Neural cell (in vitro differentiated cells): ENCODE measurements around the gene KRT9. TPM values are rescaled to one million over a fixed set of nuclear protein-coding genes. Genes with fewer than 3 reads are reported as not detected.

Experiments
- H2AFZ ChIP-seq: fragments of 200-600, 300-800 bp; sonication (generic), shearing (Covaris generic); 2 replicates; pipeline ENCODE4 v1.6.0; 2014; ENCODE audit warnings: low read depth, mild to moderate bottlenecking, antibody characterized with exemption, low read length, moderate library complexity
- H3F3A ChIP-seq: fragments of 200-600 bp; shearing (Covaris generic); 2 replicates; pipeline ENCODE4 v1.6.1; 2016; ENCODE audit warnings: mild to moderate bottlenecking, moderate library complexity, mixed read lengths, antibody characterized with exemption, low read length; ENCODE audit not compliant: insufficient read depth, poor library complexity, severe bottlenecking
- H3K27ac ChIP-seq: fragments of 200-600, 300-800 bp; sonication (generic), shearing (Covaris generic); 2 replicates; pipeline ENCODE4 v1.5.1; 2014; ENCODE audit warnings: mild to moderate bottlenecking, low read length, moderate library complexity
- H3K27me3 ChIP-seq: fragments of 300-800, 200-600 bp; sonication (generic), shearing (Covaris generic); 2 replicates; pipeline ENCODE4 v1.6.0; 2014; ENCODE audit warnings: mild to moderate bottlenecking, low read depth, low read length, moderate library complexity; ENCODE audit not compliant: insufficient read depth
- H3K36me3 ChIP-seq: fragments of 300-800, 200-600 bp; sonication (generic), shearing (Covaris generic); 2 replicates; pipeline ENCODE4 v1.5.1; 2014; ENCODE audit warnings: mild to moderate bottlenecking, antibody characterized with exemption, low read length, moderate library complexity; ENCODE audit not compliant: insufficient read depth
- H3K4me2 ChIP-seq: fragments of 300-800, 200-600 bp; sonication (generic), shearing (Covaris generic); 2 replicates; pipeline ENCODE4 v1.6.0; 2014; ENCODE audit warnings: mild to moderate bottlenecking, low read length
- H3K4me3 ChIP-seq: fragments of 300-800, 200-600 bp; sonication (generic), shearing (Covaris generic); 2 replicates; pipeline ENCODE4 v1.5.1; 2014; ENCODE audit warnings: mild to moderate bottlenecking, low read length, moderate library complexity
- H3K79me2 ChIP-seq: fragments of 200-600 bp; shearing (Covaris generic); replicated peaks from 2 replicates; pipeline ENCODE4 v1.6.0; 2014; ENCODE audit warnings: mild to moderate bottlenecking, low read length, moderate library complexity; ENCODE audit not compliant: insufficient read depth
- H3K9ac ChIP-seq: fragments of 300-800, 200-600 bp; sonication (generic), shearing (Covaris generic); 2 replicates; pipeline ENCODE4 v1.6.1; 2016; ENCODE audit warnings: mild to moderate bottlenecking, low read length, mixed read lengths
- H3K9me2 ChIP-seq: fragments of 200-600 bp; shearing (Covaris generic); 2 replicates; pipeline ENCODE4 v1.6.1; 2016; ENCODE audit warnings: mild to moderate bottlenecking, low read length, mixed read lengths; ENCODE audit not compliant: insufficient read depth
- H3K9me3 ChIP-seq: fragments of 200-600, 300-800 bp; sonication (generic), shearing (Covaris generic); 2 replicates; pipeline ENCODE4 v1.6.1; 2016; ENCODE audit warnings: mild to moderate bottlenecking, mixed run types, low read length, moderate library complexity, mixed read lengths
- H4K20me1 ChIP-seq: fragments of 200-600 bp; shearing (Covaris generic); 2 replicates; pipeline ENCODE4 v1.6.1; 2016; ENCODE audit warnings: mild to moderate bottlenecking, mixed run types; ENCODE audit not compliant: insufficient read depth
- CTCF ChIP-seq: fragments of 450-650 bp; IDR thresholded peaks from 2 replicates; pipeline ENCODE4 v1.5.1; 2014; ENCODE audit warnings: antibody characterized with exemption, mild to moderate bottlenecking, moderate library complexity; ENCODE audit not compliant: poor library complexity, severe bottlenecking
- EP300 ChIP-seq: fragments of 450-650 bp; conservative IDR thresholded peaks from 2 replicates; pipeline ENCODE4 v1.6.1; 2014; ENCODE audit warnings: antibody characterized with exemption, mild to moderate bottlenecking, moderate library complexity; ENCODE audit not compliant: poor library complexity, severe bottlenecking
- EZH2 ChIP-seq: fragments of 200-600, 300-800 bp; shearing (Covaris generic), sonication (generic); IDR thresholded peaks from 2 replicates; pipeline ENCODE4 v1.6.1; 2014; ENCODE audit warnings: antibody characterized with exemption, low read length, borderline replicate concordance, mild to moderate bottlenecking; ENCODE audit not compliant: insufficient read depth, poor library complexity, severe bottlenecking
- MXI1 ChIP-seq: fragments of 450-650 bp; conservative IDR thresholded peaks from 2 replicates; pipeline ENCODE4 v1.6.1; 2014; ENCODE audit warnings: antibody characterized with exemption, mild to moderate bottlenecking; ENCODE audit not compliant: poor library complexity, severe bottlenecking
- POLR2AphosphoS5 ChIP-seq: IDR thresholded peaks from 2 replicates; pipeline ENCODE4 v1.6.1; 2012
- RAD21 ChIP-seq: fragments of 450-650 bp; conservative IDR thresholded peaks from 2 replicates; pipeline ENCODE4 v1.6.1; 2014; ENCODE audit warnings: antibody characterized with exemption, mild to moderate bottlenecking, moderate library complexity
- SMC3 ChIP-seq: fragments of 450-650 bp; conservative IDR thresholded peaks from 2 replicates; pipeline ENCODE4 v1.6.1; 2014; ENCODE audit warnings: antibody characterized with exemption, mild to moderate bottlenecking, moderate library complexity; ENCODE audit not compliant: poor library complexity
- TAF1 ChIP-seq: IDR thresholded peaks from 2 replicates; pipeline ENCODE4 v1.6.1; 2012; ENCODE audit warnings: low read depth
- polyA plus RNA-seq: library from polyadenylated mRNA; depleted of rRNA; stranded (reverse); fragments of >200 nt; gene quantifications from 2 replicates; pipeline ENCODE4 v1.2.3, GENCODE V29; 2014
- TF ChIP-seq, protein P1 (sequence below): IDR thresholded peaks from 2 replicates; pipeline ENCODE4 v1.6.1; 2012; ENCODE audit warnings: borderline replicate concordance

Gene KRT9
- polyA plus RNA-seq, 1 donor from 2014 or later: not detected

DNA sequence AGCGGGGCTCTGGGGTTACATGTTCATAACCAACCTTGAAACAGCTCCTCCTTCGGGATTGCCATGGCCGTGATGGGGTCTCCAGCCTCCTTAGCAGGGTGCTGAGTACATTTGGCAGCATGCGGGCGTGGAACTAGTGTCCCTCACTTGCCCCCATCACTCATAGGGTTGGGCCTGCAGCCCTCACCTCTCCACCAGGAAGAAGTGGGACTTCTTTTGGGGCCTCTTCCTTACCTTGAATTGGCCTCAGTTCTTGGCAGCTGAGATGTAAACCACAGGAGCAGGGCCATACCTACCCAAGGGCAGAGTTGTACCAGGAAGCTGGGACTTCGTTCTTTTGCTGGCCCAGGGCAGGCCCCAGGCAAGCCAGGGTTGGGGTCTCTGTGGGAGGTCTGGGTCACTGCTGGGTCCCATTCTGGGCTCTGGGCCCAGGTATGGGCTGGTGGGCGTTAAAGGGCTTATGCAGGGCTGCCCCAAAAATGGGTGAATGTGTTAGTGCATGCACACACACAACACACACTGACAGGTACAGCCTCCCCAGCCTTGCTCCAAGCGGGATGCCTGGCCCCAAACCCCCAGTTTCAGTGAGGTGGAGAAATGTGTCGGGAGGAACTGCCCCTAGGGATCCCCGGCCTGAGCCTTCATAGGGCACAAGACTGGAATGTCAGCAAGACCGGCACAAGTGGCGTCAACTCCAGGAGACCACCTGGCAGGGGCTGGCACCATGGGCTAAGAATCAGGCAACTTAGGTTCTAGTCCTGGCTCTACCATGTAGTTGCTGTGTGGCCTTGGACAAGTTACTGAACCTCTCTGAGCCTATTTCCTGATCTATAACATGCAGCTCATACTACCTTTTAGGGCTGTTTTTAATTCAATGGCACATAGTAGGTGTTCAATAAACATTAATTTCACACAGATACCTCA, 49.3 kb downstream of the KRT9 start:
- H3K9me3 ChIP-seq: no peaks in the 10 kb centered on the region
- no peaks in the 10 kb centered on the region for H3F3A ChIP-seq
- no peaks in the 10 kb centered on the region for H3K9me2 ChIP-seq
- no peaks in the 10 kb centered on the region for H3K36me3 ChIP-seq
- H3K4me3 ChIP-seq: no peak overlapping the region
- no peak for TF ChIP-seq TAF1
- TF ChIP-seq EP300: no peak
- TF ChIP-seq MXI1: no peak
- no peak for TF ChIP-seq POLR2AphosphoS5
- no peak for TF ChIP-seq CTCF
- no peak for TF ChIP-seq SMC3
- peaks cover 10% of the 10 kb centered on the region for H3K27me3 ChIP-seq
- H3K9ac ChIP-seq: no peak overlapping the region
- no peak overlapping the region for H3K27ac ChIP-seq
- no peaks in the 10 kb centered on the region for H4K20me1 ChIP-seq
- H2AFZ ChIP-seq: no peak overlapping the region
- H3K79me2 ChIP-seq: no peaks in the 10 kb centered on the region
- H3K4me2 ChIP-seq: no peak overlapping the region

- H3K27me3 ChIP-seq: peaks cover 2% of the 10 kb centered on the region
- H3K27ac ChIP-seq: no peak overlapping the region
- H3K4me3 ChIP-seq: no peak overlapping the region
- H3K9me3 ChIP-seq: no peaks in the 10 kb centered on the region
- H3K4me2 ChIP-seq: no peak overlapping the region
- H3K9me2 ChIP-seq: no peaks in the 10 kb centered on the region
- no peaks in the 10 kb centered on the region for H3F3A ChIP-seq
- H3K9ac ChIP-seq: no peak overlapping the region
- no peaks in the 10 kb centered on the region for H3K79me2 ChIP-seq
- no peaks in the 10 kb centered on the region for H4K20me1 ChIP-seq
- no peak for TF ChIP-seq POLR2AphosphoS5
- no peaks in the 10 kb centered on the region for H3K36me3 ChIP-seq
- no peak overlapping the region for H2AFZ ChIP-seq
Observed at GRCh38 chr17:41521574-41522261, 50.1 kb downstream of the KRT9 start.

GRCh38 chr17:41520821-41521521, 50.9 kb downstream of the KRT9 start:
- TF ChIP-seq RAD21 (no peak), MXI1 (no peak), EP300 (no peak), EZH2 (no peak), POLR2AphosphoS5 (no peak), CTCF (no peak), SMC3 (no peak), TAF1 (no peak)
- TF ChIP-seq, protein P1, sequence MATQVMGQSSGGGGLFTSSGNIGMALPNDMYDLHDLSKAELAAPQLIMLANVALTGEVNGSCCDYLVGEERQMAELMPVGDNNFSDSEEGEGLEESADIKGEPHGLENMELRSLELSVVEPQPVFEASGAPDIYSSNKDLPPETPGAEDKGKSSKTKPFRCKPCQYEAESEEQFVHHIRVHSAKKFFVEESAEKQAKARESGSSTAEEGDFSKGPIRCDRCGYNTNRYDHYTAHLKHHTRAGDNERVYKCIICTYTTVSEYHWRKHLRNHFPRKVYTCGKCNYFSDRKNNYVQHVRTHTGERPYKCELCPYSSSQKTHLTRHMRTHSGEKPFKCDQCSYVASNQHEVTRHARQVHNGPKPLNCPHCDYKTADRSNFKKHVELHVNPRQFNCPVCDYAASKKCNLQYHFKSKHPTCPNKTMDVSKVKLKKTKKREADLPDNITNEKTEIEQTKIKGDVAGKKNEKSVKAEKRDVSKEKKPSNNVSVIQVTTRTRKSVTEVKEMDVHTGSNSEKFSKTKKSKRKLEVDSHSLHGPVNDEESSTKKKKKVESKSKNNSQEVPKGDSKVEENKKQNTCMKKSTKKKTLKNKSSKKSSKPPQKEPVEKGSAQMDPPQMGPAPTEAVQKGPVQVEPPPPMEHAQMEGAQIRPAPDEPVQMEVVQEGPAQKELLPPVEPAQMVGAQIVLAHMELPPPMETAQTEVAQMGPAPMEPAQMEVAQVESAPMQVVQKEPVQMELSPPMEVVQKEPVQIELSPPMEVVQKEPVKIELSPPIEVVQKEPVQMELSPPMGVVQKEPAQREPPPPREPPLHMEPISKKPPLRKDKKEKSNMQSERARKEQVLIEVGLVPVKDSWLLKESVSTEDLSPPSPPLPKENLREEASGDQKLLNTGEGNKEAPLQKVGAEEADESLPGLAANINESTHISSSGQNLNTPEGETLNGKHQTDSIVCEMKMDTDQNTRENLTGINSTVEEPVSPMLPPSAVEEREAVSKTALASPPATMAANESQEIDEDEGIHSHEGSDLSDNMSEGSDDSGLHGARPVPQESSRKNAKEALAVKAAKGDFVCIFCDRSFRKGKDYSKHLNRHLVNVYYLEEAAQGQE: no peak
- H3K9ac ChIP-seq: no peak overlapping the region

More at GRCh38 chr17:41520821-41521521, 50.9 kb downstream of the KRT9 start:
- no peaks in the 10 kb centered on the region for H3K27me3 ChIP-seq
- H3K4me3 ChIP-seq: no peak overlapping the region
- H3K4me2 ChIP-seq: no peak overlapping the region
- H2AFZ ChIP-seq: no peak overlapping the region
- H3K36me3 ChIP-seq: no peaks in the 10 kb centered on the region
- H4K20me1 ChIP-seq: no peaks in the 10 kb centered on the region
- no peaks in the 10 kb centered on the region for H3K9me2 ChIP-seq
- H3F3A ChIP-seq: no peaks in the 10 kb centered on the region
- no peaks in the 10 kb centered on the region for H3K9me3 ChIP-seq
- no peak overlapping the region for H3K27ac ChIP-seq
- H3K79me2 ChIP-seq: no peaks in the 10 kb centered on the region
